ENCODE results near the gene JAM3.

GRCh38 chr11:134098566-134099184 is 29.8 kb downstream of the JAM3 start:
- TF ChIP-seq CTCF (IDR thresholded peaks at IDR 0.05; ENCODE audit: borderline replicate concordance, extremely low read depth, low read length, poor library complexity, severe bottlenecking) (peak; percentile 54), EZH2 (IDR thresholded peaks at IDR 0.05; ENCODE audit: borderline replicate concordance, low read depth, low read length, severe bottlenecking) (no peak)
